HL-60 (cell line): ENCODE results near the gene PIRT.

ENCODE experiments used
- DNase-seq, 2 experiments: peaks; one replicate each; pipeline ENCODE4 v3.0.0-alpha.2; 2010 to 2020; ENCODE audit warnings: low read depth in 1 of 2, low spot score in 1 of 2
- H3K27ac ChIP-seq: fragments of 250-450 bp; sonication (Bioruptor Pico); replicated peaks from 2 replicates; pipeline ENCODE4 v1.5.1; 2020; ENCODE audit warnings: mild to moderate bottlenecking, moderate library complexity
- H3K27me3 ChIP-seq: fragments of 250-450 bp; sonication (Bioruptor Pico); 2 replicates; pipeline ENCODE4 v1.5.1; 2021; ENCODE audit warnings: mild to moderate bottlenecking, moderate library complexity; ENCODE audit not compliant: insufficient read depth, poor library complexity, severe bottlenecking
- H3K4me3 ChIP-seq: replicated peaks from 2 replicates; pipeline ENCODE4 v1.5.1; 2011; ENCODE audit warnings: mild to moderate bottlenecking, control low read depth, low read length; ENCODE audit not compliant: insufficient read depth
- CTCF ChIP-seq: IDR thresholded peaks from one replicate; pipeline ENCODE4 v1.5.1; 2011; ENCODE audit warnings: low read length, control low read depth, inconsistent platforms; ENCODE audit not compliant: insufficient read depth
- GABPA ChIP-seq: IDR thresholded peaks from 2 replicates; pipeline ENCODE4 v1.6.1; 2012; ENCODE audit warnings: low read depth
- POLR2AphosphoS5 ChIP-seq: IDR thresholded peaks from 2 replicates; pipeline ENCODE4 v1.6.1; 2012; ENCODE audit warnings: low read depth
- REST ChIP-seq: IDR thresholded peaks from 2 replicates; pipeline ENCODE4 v1.6.1; 2012; ENCODE audit warnings: low read depth; ENCODE audit not compliant: insufficient replicate concordance
- SPI1 ChIP-seq: IDR thresholded peaks from 2 replicates; pipeline ENCODE4 v1.6.1; 2012; ENCODE audit warnings: low read depth, mild to moderate bottlenecking, borderline replicate concordance

The PIRT gene

GRCh38 chr17:10827898-10828552 lies 9.9 kb downstream of the PIRT start:
- no peak overlapping the region for H3K27ac ChIP-seq
- no peak overlapping the region for H3K4me3 ChIP-seq
- DNase-seq, result no peak
- no peaks in the 10 kb centered on the region for H3K27me3 ChIP-seq
- TF ChIP-seq POLR2AphosphoS5 (no peak), SPI1 (no peak), CTCF (no peak), REST (no peak), GABPA (no peak)

- DNase-seq, result no peak
- Histone ChIP-seq H3K4me3 (no peak overlapping the region), H3K27me3 (no peaks in the 10 kb centered on the region), H3K27ac (no peak overlapping the region)
- no peak for TF ChIP-seq POLR2AphosphoS5
- TF ChIP-seq SPI1, result no peak
- TF ChIP-seq GABPA, result no peak
- TF ChIP-seq REST, result no peak
- no peak for TF ChIP-seq CTCF
Observed at GRCh38 chr17:10824874-10825273, 13.0 kb downstream of the PIRT start.

GRCh38 chr17:10821770-10822169 lies 16.1 kb downstream of the PIRT start:
- H3K27me3 ChIP-seq, result no peaks in the 10 kb centered on the region
- no peak for DNase-seq
- H3K27ac ChIP-seq, result no peak overlapping the region
- H3K4me3 ChIP-seq, result no peak overlapping the region
- no peak for TF ChIP-seq CTCF
- TF ChIP-seq GABPA, result no peak
- no peak for TF ChIP-seq REST
- no peak for TF ChIP-seq SPI1
